ENCODE measurements around the gene WDFY4. TPM values are rescaled to one million over a fixed set of nuclear protein-coding genes. Genes with fewer than 3 reads are reported as not detected.

Gene WDFY4
- total and polyA plus RNA-seq, 9 of the 15 experiments (the other 6 are each of a cell fraction or from before 2014, with no cell fraction given), result 0.01 to 0.02 (median 0.01) TPM; not detected in 6

GRCh38 chr10:49001402-49001801 is 316.7 kb downstream of the WDFY4 start (continued):
- no peak for TF ChIP-seq IFI16 (CRISPR knock-in tag; IDR thresholded peaks at IDR 0.05)

- Histone ChIP-seq H4K20me1 (replicated peaks; ENCODE audit: control insufficient read depth, insufficient read depth, low read length) (no peaks in the 10 kb centered on the region), H2AFZ (ENCODE audit: low read depth, low read length) (peak overlapping the region; percentile 66; the same call in 1 of the 2 replicates), H3K36me3 (ENCODE audit: control insufficient read depth, insufficient read depth, low read length) (no peaks in the 10 kb centered on the region), H3K4me3 (no peak overlapping the region), H3K9me1 (ENCODE audit: control insufficient read depth, insufficient read depth, low read length) (no peaks in the 10 kb centered on the region), H3K9ac (ENCODE audit: insufficient read depth in 1 of 2, low read depth in 2 of 2, low read length in 2 of 2) (peak overlapping the region in 1 of 2 experiments; percentile 76; a peak in 2 of 4 replicates), H3K4me1 (replicated peaks in 1 of 2; ENCODE audit: control insufficient read depth in 2 of 2, insufficient read depth in 2 of 2, low read length in 2 of 2) (peaks cover 11 to 19% of the 10 kb centered on the region in 2 experiments), H3K4me2 (ENCODE audit: insufficient read depth, low read length) (peak overlapping the region; percentile 39; the same call in 1 of the 2 replicates), H3K79me2 (ENCODE audit: control insufficient read depth, insufficient read depth, low read length) (no peaks in the 10 kb centered on the region), H3K27ac (ENCODE audit: extremely low read depth, low read depth, low read length) (no peak overlapping the region), H3K27me3 (ENCODE audit: control insufficient read depth in 2 of 2, insufficient read depth in 2 of 2, low read length in 2 of 2) (peaks cover 0 to 9% of the 10 kb centered on the region in 2 experiments; a peak in 1 of 5 replicates), H3K9me3 (replicated peaks; ENCODE audit: control insufficient read depth, insufficient read depth, low read depth, low read length) (no peaks in the 10 kb centered on the region)
- ATAC-seq, result peak; percentile 46
- ChIA-PET POLR2A (interaction anchor here (0.8 to 1.3 kb wide), 2 partner anchors 12 to 32 kb away, joined by 3 read pairs; no protein-coding TSS in a partner anchor), CTCF (ENCODE audit: low intra/inter-chr PET ratio) (interaction anchor here (1.7 kb wide), 1 partner anchor 21 kb away, joined by 8 read pairs; no protein-coding TSS in a partner anchor)
- FAIRE-seq, result no peak
- no TSS peak for BruUV-seq (replicated peaks)
- WGBS (ENCODE audit: insufficient coverage, low coverage, missing lambda C conversion rate), result 50% methylated on average over 17 of the region's 17 CpGs
- in situ Hi-C loops (cut with MboI) (no loop called here), intact Hi-C loops (cut with micrococcal nuclease) (loop anchor here (5.0 kb wide), 1 partner anchor 160 kb away; no protein-coding TSS in a partner anchor)
- no peak for DNase-seq (ENCODE audit: extremely low read depth in 1 of 4, low spot score in 3 of 4)
- TF ChIP-seq MTF1 (CRISPR knock-in tag; IDR thresholded peaks at IDR 0.05; ENCODE audit: borderline replicate concordance) (no peak), CBFA2T3 (IDR thresholded peaks at IDR 0.05) (no peak), ID3 (CRISPR knock-in tag; IDR thresholded peaks at IDR 0.05) (no peak), ID3 (tag; IDR thresholded peaks at IDR 0.05) (no peak), ZNF589 (CRISPR knock-in tag; IDR thresholded peaks at IDR 0.05; ENCODE audit: low read depth) (no peak)
These were observed 317.4 kb downstream of the WDFY4 start for GRCh38 chr10:49001870-49002672.
